Fibroblast of peridontal ligament (primary cell): ENCODE data around the gene EVPLL.
"Not testable (repeated sequence)": the region's sequence is repeated elsewhere in the genome, so short reads cannot be mapped to it uniquely, and the experiment has no call there.

Experiments
- DNase-seq: peaks from one replicate; pipeline ENCODE4 v3.0.0-alpha.2; 2010; ENCODE audit errors: extremely low read depth

Gene EVPLL

DNA sequence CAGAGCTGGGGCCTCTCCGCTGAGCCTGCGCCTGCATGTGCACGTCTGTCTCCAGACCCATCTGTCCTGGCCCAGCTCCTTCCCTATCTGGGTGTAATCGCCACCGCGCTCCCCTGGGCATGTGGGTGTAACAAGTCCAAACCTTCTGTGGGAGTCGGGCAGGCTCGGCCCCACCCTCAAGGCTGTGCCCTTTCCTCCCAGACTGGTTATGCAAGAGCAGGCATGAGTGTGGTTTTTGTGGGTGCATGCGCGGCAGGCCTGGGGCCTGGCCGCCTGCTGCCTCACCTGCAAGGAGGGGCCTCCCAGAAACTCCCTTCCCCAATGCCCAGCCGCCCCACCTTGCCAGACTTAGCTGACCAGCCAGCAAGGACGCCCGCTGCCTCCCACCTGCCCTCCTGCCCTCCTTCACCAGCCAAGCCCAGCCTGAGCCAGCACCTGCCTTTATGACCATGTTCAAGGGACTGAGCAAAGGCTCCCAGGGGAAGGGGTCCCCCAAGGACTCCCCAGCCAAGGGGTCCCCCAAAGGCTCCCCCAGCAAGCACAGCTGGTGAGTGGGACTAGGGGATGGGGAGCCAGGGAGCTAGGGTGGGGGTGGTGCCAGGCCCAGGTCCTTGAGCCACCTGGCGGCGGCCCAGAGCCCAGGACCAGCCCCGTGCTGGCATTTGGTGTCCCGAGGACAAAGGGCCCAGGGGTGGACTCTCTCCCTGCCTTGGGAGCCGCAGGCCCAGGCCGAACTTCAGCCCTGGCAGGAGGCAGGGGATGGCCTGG lies at the start of gene EVPLL:
TSS of gene EVPLL (plus strand) at position 342 of the 768 bp plus-strand sequence. CDS start 3,160 bp downstream, outside the sequence.
- DNase-seq, result no peak

DNA sequence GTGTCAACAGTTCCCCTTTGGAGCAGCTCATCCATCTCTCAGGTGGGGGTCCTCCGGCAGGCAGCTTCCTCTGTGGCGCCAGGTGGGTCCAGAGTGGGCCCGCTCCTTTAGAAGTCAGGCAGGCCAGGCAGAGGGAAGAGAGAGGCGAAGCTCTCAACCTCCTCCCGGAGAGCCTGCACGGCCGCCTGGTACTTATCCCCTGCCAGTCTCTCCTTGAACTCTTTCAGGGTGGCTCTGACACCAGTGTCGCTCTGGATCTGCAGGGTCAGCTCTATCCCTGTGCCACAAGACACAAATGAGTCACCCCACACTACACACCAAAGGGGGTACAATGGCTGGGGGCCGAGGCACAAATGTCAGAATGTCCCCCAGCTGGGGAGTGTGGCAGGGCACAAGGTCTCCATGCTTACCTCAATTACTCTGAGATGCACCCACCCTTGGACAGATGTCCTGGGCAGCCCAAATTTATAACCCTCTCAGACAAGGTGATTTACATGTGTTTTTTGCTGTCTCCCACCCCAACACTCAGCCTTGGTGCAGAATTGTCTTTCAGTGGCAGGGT lies 48.9 kb upstream of the EVPLL start:
- no peak for DNase-seq

DNA sequence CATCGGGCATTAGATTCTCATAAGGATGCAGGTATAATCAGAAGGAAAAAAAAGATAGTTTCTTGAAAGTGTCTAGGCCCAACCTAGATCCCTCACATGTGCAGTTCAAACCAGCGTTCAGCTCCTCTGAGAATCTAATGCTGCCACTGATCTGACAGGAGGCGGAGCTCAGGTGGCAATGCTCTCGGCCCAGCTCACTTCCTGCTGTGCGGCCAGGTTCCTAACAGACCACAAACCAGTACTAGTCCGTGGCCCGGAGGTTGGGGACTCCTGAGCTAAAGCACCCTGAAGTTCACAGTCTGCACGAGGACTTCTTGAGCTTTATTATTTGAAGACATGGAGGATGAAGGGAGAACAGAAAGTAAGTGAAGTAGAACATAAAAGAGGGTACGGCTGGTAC lies 45.7 kb upstream of the EVPLL start:
- no peak for DNase-seq

DNA sequence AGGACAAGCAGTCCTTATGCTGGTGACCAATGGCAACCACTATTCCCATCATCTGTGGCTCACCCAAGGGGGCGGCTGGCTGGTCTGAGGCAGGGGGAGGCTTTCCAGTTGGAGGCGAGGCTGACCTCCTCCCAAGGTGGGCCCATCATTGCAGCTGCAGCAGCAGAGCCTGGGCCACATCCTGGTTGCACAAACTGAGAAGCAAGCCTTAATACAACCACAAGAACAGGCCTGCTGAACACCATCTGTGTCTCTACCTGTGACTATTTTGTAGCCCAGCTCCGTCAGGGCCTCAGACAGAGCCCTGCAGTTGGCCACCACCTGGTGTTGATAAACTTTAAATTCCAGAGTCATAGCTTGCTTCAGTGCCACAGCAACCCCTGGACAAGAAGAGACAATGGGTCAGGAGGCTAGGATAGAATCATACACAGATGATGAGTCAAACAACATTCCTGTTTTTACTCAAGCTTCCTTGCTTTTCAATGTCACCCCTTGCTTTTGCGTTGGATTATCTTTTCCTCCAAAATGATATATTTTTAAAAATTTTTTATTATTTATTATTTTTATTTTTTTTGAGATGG lies 44.6 kb upstream of the EVPLL start:
- DNase-seq, result no peak

DNA sequence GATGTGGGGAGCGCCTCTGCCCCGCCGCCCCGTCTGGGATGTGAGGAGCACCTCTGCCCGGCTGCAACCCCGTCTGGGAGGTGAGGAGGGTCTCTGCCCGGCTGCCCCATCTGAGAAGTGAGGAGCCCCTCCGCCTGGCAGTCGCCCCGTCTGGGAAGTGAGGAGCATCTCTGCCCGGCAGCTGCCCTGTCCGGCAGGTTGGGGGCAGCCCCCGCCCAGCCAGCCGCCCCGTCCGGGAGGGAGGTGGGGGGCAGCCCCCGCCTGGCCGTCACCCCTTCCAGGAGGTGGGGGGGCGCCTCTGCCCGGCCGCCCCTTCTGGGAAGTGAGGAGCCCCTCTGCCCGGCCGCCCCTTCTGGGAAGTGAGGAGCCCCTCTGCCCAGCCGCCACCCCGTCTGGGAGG lies 39.4 kb upstream of the EVPLL start:
- not testable (repeated sequence) for DNase-seq

DNA sequence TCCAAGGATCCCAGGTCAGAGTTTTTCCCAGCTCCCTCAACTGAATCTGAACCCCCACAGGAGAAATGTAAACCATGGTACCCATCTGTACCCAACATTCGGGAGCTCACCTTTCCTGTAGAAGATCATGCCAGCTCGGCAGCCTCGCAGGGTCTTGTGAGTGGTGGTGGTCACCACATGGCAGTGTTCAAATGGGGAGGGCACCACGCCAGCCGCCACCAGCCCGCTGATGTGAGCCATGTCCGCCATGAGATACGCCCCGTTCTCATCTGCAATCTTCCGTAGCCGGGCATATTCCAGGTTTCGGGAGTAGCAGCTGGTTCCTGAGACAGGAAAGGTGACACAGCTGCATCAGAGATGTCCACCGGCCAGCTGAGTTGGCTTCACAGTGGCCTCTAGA lies 37.6 kb upstream of the EVPLL start:
- DNase-seq, result no peak

DNA sequence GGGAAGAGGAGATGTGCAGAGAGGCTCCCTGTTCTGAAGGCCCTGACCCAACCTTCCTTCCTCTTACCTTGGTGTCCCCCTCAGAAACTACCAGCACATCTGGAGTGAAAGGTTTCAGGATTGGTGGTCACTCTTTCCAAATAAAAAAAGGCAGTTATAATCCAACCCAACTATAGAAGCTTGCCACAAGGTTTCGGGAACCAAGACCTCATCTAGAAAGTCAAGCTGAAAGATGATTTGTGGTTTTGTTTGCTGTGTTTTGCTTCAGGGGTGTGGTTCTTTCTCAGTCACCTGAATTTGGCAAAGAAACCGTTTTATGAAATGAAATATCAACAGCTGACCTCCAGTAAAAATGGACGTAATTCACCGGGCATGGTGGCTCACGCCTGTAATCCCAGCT lies 33.6 kb upstream of the EVPLL start:
- DNase-seq, result no peak

DNA sequence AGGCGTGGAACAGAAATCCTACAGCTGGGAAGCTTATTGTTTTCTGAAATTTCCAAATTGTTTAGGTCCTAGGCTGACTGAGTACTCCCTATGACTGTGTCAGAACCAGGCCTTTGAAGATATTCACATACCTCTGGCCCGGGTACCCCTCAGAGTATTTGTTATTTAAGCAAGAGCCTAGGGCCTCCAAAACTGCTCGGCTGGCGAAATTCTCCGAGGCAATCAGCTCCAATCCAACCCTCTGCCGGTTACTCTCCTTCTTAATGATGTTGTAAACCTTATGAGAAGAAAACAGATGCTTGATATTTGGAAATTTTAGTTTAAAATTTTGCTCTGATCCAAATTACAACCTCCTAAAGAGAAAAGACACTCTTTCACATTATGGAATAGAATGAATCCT lies 24.0 kb upstream of the EVPLL start:
- no peak for DNase-seq

DNA sequence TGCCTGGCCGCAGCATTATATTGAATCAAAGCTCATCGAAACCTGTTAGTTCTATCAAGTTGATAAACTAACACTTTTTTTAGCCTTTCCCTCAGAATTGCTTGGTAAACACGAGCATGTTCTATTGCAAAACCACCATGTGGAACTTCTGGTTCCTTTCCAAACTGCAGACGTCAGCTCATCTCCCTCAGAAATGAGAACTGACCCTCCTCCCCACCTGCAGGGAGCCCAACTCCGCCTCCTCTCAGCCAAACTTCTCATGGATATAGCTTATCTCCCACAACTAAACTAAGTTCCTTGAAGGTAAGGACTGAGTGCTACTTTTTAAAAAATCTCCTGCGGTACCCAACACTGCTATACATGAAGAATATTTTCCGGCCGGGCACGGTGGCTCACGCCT lies 21.0 kb upstream of the EVPLL start:
- peak; percentile 78 for DNase-seq

DNA sequence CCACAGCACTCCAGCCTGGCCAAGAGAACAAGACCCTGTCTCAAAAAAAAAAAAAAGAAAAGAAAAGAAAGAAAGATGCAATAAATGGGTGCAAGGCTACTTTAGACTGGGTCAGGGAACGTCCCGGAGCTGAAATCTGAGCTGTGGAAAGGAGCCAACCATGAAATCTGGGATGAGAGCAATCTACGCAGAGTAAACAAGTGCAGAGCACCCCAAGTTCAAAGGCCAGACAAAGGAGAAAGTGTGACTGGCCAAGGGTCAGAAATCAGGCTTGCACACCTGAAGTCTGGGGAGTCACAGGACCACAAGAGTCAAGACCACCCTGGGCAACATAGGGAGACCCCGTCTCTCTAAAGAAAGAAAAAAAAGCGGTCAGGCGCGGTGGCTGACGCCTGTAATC lies 17.1 kb upstream of the EVPLL start:
- no peak for DNase-seq

DNA sequence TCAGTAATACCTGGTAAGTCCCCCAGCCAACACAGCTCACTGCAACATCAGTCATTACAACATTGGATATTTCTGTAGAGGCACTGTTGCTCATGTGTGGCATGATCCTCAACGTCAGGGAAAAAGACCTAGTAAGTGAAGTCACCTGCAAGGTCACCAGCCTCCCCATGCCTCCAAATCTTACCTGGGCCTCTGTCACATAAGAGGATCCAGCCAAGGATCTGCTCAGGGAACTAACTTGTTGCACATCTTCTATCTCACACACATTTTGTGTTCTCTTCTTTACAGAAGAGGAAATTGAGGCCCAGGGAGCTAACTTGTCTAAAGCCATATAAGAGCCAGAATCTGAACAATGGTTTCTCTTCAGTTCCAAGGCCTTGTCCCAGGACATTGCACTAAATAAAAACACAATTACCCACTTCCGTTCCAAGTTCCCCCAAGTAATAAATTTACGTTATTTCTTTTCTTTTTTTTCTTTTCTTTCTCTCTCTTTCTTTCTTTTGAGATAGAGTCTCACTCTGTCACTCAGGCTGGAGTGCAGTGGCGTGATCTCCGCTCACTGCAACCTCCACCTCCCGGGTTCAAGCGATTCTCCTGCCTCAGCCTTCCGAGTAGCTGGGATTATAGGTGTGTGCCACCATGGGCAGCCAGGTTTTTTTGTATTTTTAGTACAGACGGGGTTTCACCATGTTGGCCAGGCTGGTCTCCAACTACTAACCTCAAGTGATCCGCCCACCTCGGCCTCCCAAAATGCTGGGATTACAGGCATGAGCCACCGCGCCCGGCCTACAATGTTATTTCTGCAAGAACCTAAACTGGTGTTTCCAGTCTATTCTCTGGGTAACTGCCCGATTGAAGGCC lies 15.5 kb upstream of the EVPLL start:
- no peak for DNase-seq

DNA sequence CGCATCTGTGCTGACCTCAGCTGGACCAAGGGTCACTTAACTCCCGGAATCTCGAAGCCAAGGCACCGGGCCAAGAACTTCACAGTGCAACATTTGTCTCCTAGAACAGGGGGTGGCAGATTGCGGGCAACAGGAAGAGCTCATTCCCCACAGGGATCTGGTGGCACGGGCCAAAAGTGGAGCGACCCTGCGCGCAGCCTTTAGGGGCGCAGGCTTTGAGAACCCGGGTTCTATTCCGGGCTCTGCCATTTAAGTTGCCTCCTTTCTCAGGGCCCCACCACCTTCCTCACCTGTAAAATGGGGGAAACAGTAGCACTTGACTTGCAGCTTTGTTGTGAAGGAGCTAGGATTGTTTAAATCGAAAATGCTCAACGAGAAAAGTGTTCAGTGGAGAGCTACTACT lies 14.9 kb upstream of the EVPLL start:
- peak; percentile 74 for DNase-seq

DNA sequence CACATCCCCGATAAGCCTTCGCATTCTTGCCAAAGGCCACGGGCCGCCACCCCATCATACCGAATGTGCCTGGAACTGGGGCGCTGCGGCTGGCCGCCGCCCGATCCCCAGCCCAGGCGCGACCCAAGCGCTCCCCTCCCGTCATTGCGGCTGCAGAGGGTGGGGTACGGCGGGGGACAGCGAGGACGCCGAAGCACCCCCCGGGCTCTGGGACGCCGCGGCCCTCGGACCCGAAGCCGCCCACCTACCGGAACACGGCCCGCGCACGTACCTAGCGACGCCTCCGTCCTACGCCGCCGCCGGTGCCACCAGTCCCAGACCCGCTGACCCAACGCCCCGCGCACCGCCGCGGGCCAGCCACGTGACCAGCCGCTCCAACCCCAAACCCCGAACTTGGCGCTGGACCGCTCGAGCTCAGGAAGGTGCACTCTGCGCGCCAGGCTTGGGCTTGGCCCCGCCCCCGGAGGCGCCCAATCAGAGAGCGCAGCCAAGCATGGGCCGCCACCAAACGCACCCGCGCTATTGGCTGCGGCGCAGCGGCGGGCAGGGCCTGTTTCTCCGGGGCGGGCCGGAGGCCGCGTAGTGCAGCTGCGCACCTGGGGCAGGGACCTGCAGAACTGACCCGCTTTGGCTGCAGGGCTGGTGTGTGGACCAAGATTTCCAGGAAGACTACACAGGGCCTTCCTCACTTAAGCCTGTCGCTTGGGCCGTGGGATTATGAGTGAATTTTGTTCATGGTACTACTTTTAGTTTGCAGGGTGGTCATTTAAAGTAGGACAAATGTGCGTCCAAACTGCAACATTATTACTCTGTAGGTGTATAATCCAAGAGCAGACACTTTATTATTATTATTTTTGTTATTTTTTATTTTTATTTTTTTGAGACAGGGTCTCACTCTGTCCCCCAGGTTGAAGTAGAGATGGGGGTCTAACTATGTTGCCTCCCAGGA lies 14.2 kb upstream of the EVPLL start, which contains the start of gene SHMT1:
TSS of gene SHMT1 (minus strand) at position 450 of the 949 bp plus-strand sequence. CDS start 7,569 bp downstream, outside the sequence.
- DNase-seq, result peak; percentile 77

DNA sequence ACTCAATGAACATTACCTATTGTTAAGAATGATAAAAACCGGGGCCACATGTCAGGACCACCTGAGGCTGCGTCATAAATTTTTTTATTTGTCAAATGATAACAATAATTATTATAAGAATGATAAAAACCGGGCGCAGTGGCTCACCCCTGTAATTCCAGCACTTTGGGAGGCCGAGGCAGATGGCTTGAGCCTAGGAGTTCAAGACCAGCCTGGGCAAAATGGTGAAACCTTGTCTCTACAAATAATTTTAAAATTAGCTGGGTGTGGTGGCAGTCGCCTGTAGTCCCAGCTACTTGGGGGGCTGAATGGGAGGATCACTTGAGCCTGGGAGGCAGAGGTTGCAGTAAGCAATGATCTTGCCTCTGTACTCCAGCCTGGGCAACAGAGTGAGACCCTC lies 13.4 kb upstream of the EVPLL start:
- no peak for DNase-seq

DNA sequence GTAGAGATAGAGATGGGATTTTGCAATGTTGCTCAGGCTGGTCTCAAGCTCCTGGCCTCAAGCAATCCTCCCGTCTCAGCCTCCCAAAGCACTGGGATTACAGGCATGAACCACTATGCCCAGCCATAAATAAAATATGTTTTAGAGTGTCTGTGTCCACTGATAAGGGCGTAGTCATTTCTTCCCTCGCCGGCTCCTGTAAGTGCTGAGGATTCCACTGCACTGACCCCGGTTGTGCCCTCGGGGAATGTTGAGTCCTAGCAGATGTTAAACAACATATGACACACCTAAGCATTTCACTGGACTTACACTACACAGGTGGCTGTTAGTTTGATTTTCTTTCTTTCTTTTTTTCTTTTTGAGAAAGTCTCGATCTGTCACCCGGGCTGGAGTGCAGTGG lies 8.6 kb upstream of the EVPLL start:
- no peak for DNase-seq

DNA sequence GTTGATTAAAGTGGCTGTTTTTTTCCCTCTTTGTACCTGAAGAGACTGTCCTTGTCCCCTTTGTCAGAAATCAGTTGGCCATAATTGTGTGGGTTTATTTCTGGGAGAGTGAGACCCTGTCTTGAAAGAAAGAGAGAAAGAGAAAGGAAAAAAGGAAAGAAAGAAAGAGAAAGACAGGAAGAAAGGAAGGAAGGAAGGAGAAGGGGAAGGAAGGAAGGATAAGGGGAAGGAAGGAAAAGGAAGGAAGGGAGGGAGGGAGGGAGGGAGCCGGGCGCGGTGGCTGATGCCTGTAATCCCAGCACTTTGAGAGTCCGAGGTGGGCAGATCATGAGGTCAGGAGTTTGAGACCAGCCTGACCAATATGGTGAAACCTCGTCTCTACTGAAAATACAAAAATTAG lies 6.8 kb upstream of the EVPLL start:
- no peak for DNase-seq

DNA sequence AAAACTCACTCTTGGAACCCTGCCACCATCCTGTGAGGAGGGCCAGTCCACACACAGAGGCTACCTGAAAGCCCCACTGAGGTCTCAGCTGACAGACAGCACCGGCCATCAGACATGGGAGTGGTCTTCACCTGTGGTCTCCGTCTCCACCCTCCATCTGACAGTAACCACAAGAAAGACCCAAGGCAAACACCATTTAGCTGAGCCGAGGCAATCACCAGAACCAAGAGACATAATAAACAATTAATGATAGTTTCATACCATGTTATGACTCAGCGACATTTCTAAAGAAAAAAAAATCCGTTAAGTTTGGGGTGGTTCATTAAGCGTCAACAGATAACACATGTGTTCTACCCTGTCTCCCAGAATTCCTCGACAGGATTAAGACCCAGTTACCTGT lies 6.1 kb upstream of the EVPLL start:
- DNase-seq, result no peak

DNA sequence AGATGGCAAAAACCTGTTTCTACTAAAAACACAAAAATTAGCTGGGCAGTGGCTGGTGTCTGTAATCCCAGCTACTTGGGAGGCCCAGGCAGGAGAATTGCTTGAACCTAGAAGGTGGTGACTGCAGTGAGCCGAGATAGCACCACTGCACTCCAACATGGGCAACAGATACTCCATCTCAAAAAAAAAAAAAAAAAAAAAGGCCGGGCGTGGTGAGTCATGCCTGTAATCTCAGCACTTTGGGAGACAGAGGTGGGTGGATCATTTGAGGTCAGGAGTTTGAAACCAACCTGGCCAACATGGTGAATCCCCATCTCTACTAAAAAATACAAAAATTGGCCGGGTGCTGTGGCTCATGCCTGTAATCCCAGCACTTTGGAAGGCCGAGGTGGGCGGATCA lies 4.4 kb upstream of the EVPLL start:
- not testable (repeated sequence) for DNase-seq

DNA sequence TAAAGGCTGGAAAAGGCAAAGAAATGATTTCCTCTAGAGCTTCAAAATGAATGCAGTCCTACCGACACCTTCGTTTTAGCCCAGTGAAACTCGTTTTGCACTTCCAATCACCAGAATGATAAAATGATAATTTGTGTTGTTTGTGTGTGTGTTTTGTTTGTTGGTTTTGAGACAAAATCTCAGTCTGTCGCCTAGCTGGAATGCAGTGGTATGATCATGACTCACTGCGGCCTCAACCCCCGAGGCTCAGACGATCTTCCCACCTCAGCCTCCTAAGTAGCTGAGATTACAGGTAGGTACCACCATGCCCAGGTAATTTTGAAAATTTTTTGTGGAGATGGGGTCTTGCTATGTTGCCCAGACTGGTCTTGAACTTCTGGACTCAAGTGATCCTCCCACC lies 3.4 kb upstream of the EVPLL start:
- no peak for DNase-seq

DNA sequence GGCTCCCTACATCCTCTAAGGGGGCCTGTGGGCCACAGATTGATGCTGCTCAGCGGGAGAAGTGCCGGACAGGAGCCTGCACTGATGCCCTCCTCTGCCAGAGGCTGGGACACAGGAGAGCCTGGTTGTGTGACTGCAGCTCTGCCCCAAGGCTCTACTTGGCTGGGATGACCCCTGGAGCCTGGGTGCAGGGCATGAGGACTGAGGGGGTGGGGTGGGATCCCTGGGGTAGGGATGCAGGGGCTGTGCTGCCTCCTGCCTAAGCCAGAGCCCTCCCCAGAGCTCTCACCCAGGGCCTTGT lies 577 bp downstream of the EVPLL start:
- DNase-seq, result no peak

DNA sequence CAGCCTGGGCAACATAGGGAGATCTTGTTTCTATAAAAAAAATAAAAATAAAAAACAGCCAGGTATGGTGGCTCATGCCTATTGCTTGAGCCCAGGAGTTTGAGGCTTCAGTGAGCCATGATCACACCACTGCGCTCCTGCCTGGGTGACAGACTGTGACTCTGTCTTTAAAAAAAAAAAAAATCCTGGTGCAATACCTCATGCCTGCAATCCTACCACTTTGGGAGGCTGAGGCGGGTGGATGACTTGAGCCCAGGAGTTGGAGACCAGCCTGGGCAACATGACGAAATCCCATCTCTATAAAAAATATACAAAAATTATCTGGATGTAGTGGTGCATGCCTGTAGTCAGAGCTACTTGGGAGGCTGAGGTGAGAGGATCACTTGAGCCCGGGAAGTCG lies 1.0 kb downstream of the EVPLL start:
- peak; percentile 18 for DNase-seq
